A673 (cell line): ENCODE results near the gene SNED1. TPM values are rescaled to one million over a fixed set of nuclear protein-coding genes. Genes with fewer than 3 reads are reported as not detected.

Experiments
- BruUV-seq: library from RNA; stranded (reverse); fragments of 400-500 nt; replicated peaks from 2 replicates; lab custom pipeline; 2021; lab: Mats Ljungman, UMichigan
- CTCF ChIA-PET: fragments of 300-600 bp; sonication (Branson Sonifier 250); formaldehyde crosslinking; loops from one replicate; lab custom pipeline; 2022; ENCODE audit warnings: antibody characterized with exemption; lab: Charles Lee
- POLR2A ChIA-PET: fragments of 300-600 bp; sonication (Branson Sonifier 250); formaldehyde crosslinking; loops from one replicate; lab custom pipeline; 2022; ENCODE audit warnings: antibody characterized with exemption; ENCODE audit not compliant: low non-redundant PET; lab: Charles Lee
- DNase-seq: peaks from one replicate; pipeline ENCODE4 v3.0.0-alpha.2; 2015; ENCODE audit warnings: low spot score
- H3K27ac ChIP-seq: fragments of 200-600 bp; sonication (generic); 2 replicates; pipeline ENCODE4 v1.5.1; 2016; ENCODE audit warnings: mixed run types, low read depth, mild to moderate bottlenecking, mixed read lengths, antibody characterized with exemption, low read length; ENCODE audit not compliant: poor library complexity, severe bottlenecking
- H3K27me3 ChIP-seq: fragments of 200-600 bp; sonication (generic); replicated peaks from 2 replicates; pipeline ENCODE4 v1.6.1; 2017; ENCODE audit warnings: mixed run types, low read depth, mild to moderate bottlenecking, mixed read lengths, antibody characterized with exemption, low read length; ENCODE audit not compliant: insufficient read depth, poor library complexity
- H3K36me3 ChIP-seq: fragments of 200-600 bp; sonication (generic); 2 replicates; pipeline ENCODE4 v1.6.1; 2016; ENCODE audit warnings: mixed run types, mild to moderate bottlenecking, mixed read lengths, antibody characterized with exemption, low read length; ENCODE audit not compliant: insufficient read depth, poor library complexity, severe bottlenecking
- H3K4me1 ChIP-seq: fragments of 200-600 bp; sonication (generic); 2 replicates; pipeline ENCODE4 v1.6.1; 2017; ENCODE audit warnings: mixed run types, mild to moderate bottlenecking, mixed read lengths, antibody characterized with exemption, low read length; ENCODE audit not compliant: insufficient read depth, poor library complexity, severe bottlenecking
- H3K4me3 ChIP-seq: fragments of 200-600 bp; sonication (generic); 2 replicates; pipeline ENCODE4 v1.5.1; 2016; ENCODE audit warnings: low read depth, mixed run types, mild to moderate bottlenecking, mixed read lengths, low read length; ENCODE audit not compliant: poor library complexity, severe bottlenecking
- H3K9me3 ChIP-seq: fragments of 200-600 bp; sonication (generic); 2 replicates; pipeline ENCODE4 v1.6.1; 2016; ENCODE audit warnings: mixed run types, low read depth, mild to moderate bottlenecking, mixed read lengths, antibody characterized with exemption, low read length; ENCODE audit not compliant: poor library complexity, severe bottlenecking
- EZH2 ChIP-seq: fragments of 200-600 bp; sonication (generic); IDR thresholded peaks from 2 replicates; pipeline ENCODE4 v1.6.1; 2017; ENCODE audit warnings: borderline replicate concordance, low read depth, mild to moderate bottlenecking, mixed read lengths, antibody characterized with exemption, low read length; ENCODE audit not compliant: poor library complexity, severe bottlenecking
- intact Hi-C: fragments of 100-400 bp; cut with micrococcal nuclease; formaldehyde crosslinking; loops from one replicate; pipeline ENCODE4 v1.10.0; 2022; ENCODE audit not compliant: unreplicated experiment
- total RNA-seq: library from RNA; stranded (reverse); gene quantifications from 2 replicates; pipeline ENCODE4 v1.2.3, GENCODE V29; 2021
- TF ChIP-seq, protein P1 (sequence below): fragments of 300-800, 200-600 bp; sonication (generic); conservative IDR thresholded peaks from 2 replicates; pipeline ENCODE4 v1.5.1; 2017; ENCODE audit warnings: low read depth, mild to moderate bottlenecking, antibody characterized with exemption, low read length, moderate library complexity, mixed read lengths

SNED1 gene
- total RNA-seq, 1 experiment from 2014 or later, result 3.0 TPM

DNA sequence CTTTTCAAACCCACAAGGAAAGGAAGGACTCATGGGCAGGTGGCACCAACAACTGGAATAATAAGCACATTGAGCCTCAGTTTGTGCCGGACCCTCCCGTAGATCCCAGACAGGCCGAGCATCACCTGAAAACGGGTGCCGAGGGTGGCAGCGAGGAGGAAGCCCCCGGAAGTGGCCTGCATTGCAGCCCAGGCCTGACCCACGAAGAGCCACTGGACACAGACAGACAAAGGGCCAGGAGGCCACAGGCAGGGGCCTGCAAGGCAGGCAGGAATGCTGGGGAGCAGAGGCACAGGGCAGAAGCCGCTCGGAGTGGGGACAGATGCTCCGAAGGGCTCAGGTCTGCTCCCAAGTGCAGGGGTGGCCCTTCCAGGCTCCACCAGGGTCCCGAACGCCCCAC lies 71.9 kb downstream of the SNED1 start:
- TF ChIP-seq, protein P1, sequence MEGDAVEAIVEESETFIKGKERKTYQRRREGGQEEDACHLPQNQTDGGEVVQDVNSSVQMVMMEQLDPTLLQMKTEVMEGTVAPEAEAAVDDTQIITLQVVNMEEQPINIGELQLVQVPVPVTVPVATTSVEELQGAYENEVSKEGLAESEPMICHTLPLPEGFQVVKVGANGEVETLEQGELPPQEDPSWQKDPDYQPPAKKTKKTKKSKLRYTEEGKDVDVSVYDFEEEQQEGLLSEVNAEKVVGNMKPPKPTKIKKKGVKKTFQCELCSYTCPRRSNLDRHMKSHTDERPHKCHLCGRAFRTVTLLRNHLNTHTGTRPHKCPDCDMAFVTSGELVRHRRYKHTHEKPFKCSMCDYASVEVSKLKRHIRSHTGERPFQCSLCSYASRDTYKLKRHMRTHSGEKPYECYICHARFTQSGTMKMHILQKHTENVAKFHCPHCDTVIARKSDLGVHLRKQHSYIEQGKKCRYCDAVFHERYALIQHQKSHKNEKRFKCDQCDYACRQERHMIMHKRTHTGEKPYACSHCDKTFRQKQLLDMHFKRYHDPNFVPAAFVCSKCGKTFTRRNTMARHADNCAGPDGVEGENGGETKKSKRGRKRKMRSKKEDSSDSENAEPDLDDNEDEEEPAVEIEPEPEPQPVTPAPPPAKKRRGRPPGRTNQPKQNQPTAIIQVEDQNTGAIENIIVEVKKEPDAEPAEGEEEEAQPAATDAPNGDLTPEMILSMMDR, result no peak
- TF ChIP-seq EZH2, result no peak
- Histone ChIP-seq H3K4me1 (no peaks in the 10 kb centered on the region), H3K27me3 (no peaks in the 10 kb centered on the region), H3K4me3 (no peak overlapping the region), H3K9me3 (no peaks in the 10 kb centered on the region), H3K36me3 (no peaks in the 10 kb centered on the region), H3K27ac (no peak overlapping the region)
- no peak for DNase-seq
- POLR2A ChIA-PET, result no interaction called here
- intact Hi-C loops, result loop anchor here (10.0 kb wide), 1 partner anchor 156 kb away; no protein-coding TSS in a partner anchor
- CTCF ChIA-PET, result no interaction called here
- BruUV-seq, result no TSS peak

DNA sequence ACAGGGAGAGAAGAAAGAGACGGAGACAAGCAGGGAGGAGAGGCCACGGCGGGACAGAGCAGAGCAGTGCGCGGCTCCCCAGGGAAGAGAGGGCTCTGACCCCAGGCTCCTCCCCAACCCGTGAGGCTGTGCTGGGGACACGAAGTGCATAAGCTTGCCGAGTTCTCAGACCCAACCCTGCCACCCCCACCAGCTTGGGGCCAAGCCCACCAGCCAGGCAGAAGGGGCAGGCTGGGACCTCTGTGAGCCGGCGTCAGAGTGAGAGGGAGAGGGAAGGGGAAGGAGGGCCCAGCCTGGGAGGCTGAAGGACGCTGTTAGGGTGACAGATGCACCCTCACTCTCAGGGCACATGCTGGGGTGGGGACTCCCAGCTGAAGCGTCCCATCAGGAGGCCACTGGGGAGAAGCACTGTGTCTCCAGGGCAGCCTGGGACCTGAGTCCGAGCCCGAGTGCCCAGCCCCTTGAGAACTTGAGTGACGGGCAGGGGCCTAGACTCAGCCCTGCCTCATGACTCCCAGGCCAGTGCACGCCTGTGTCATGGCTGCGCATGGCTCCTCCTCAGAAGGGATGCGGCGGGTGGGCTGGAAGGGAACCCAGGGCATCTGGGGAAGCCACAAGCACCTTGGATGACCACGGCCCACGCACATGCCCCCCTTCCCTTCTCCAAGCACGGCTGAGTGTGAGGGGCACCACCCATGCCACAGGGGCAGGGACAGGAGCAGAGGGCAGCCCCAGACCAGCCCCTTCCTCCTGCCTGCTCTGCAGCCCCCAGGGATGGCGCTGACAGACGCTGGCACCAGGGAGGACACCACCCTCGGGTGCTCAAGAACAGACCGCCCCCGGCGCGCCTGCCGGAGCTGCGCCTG lies 72.6 kb downstream of the SNED1 start:
- no peak for DNase-seq
- Histone ChIP-seq H3K9me3 (no peaks in the 10 kb centered on the region), H3K27ac (no peak overlapping the region), H3K4me3 (no peak overlapping the region), H3K27me3 (no peaks in the 10 kb centered on the region), H3K36me3 (no peaks in the 10 kb centered on the region), H3K4me1 (no peaks in the 10 kb centered on the region)
- TF ChIP-seq EZH2, result no peak
- ChIA-PET CTCF (no interaction called here), POLR2A (no interaction called here)
- no TSS peak for BruUV-seq
- intact Hi-C loops, result loop anchor here (10.0 kb wide), 1 partner anchor 156 kb away; no protein-coding TSS in a partner anchor

DNA sequence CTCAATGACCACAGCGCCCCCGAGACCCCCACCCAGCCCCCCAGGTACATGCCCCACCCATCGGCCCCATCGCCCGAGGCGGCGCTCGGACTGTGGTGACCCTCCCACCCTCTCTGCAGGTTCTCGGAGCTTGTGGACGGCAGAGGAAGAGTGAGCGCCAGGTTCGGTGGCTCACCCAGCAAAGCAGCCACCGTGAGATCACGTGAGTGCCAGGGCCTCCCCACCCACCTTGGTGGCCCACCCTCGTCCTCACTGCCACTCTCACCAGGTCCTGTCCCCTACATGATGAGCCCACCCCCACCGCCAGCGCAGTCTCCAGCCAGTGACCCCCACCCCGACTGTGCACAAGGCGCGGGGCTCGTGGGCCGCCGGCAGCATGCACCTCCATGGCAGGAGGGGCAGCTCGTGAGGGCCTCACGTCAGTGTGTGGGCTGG lies 73.3 kb downstream of the SNED1 start:
- Histone ChIP-seq H3K4me3 (no peak overlapping the region), H3K36me3 (no peaks in the 10 kb centered on the region), H3K27me3 (no peaks in the 10 kb centered on the region), H3K4me1 (no peaks in the 10 kb centered on the region), H3K27ac (no peak overlapping the region), H3K9me3 (no peaks in the 10 kb centered on the region)
- CTCF ChIA-PET, result no interaction called here
- intact Hi-C loops, result loop anchor here (10.0 kb wide), 1 partner anchor 157 kb away; no protein-coding TSS in a partner anchor
- POLR2A ChIA-PET, result no interaction called here
- TF ChIP-seq EZH2, result no peak
- TF ChIP-seq, protein P1, result no peak
- BruUV-seq, result no TSS peak
- DNase-seq, result no peak
